ENCODE measurements around the gene NEU4. TPM values are rescaled to one million over a fixed set of nuclear protein-coding genes. Genes with fewer than 3 reads are reported as not detected.
A peak's percentile ranks its signal among the peaks of the same experiment; 100 is the strongest.

The NEU4 gene
- total and polyA plus RNA-seq, 9 of the 15 experiments (the other 6 are each of a cell fraction or from before 2014, with no cell fraction given) = 0.01 to 0.40 TPM; not detected in 7

- TF ChIP-seq GTF2F1 (IDR thresholded peaks at IDR 0.05; ENCODE audit: low read depth, low read length) (no peak), PCBP2 (IDR thresholded peaks at IDR 0.05; ENCODE audit: low read depth, low read length, poor library complexity, severe bottlenecking) (no peak), ZBTB43 (CRISPR knock-in tag; IDR thresholded peaks at IDR 0.05) (no peak), EGR1 (conservative IDR thresholded peaks at IDR 0.05) (no peak; the same call in 1 of the 2 replicates), RERE (CRISPR knock-in tag; IDR thresholded peaks at IDR 0.05; ENCODE audit: borderline replicate concordance) (no peak), PKNOX1 (IDR thresholded peaks at IDR 0.05) (peak; percentile 56), SIN3B (IDR thresholded peaks at IDR 0.05; ENCODE audit: low read depth) (no peak), ATF6 (CRISPR knock-in tag; IDR thresholded peaks at IDR 0.05) (no peak), JUND (IDR thresholded peaks at IDR 0.05; ENCODE audit: borderline replicate concordance, low read depth, low read length) (peak; percentile 69), JUND (tag; IDR thresholded peaks at IDR 0.05; ENCODE audit: borderline replicate concordance, low read depth, low read length) (peak; percentile 63; the same call in 1 of the 3 replicates), E2F4 (CRISPR knock-in tag; IDR thresholded peaks at IDR 0.05; ENCODE audit: low read depth) (no peak), ATF3 (IDR thresholded peaks at IDR 0.05) (no peak), ATF3 (CRISPR knock-in tag; conservative IDR thresholded peaks at IDR 0.05) (peak; percentile 72; the same call in 1 of the 2 replicates), NONO (IDR thresholded peaks at IDR 0.05; ENCODE audit: low read depth in 2 of 2, low read length in 1 of 2) (peak in 1 of 2 experiments; percentile 69; a peak in 1 of 4 replicates)
These were observed 35.2 kb downstream of the NEU4 start (continued) for GRCh38 chr2:241844066-241844728.

All from K562 (cell line).